Activated B cell treated with CpG ODN at 0.5 μM for 24 hours (primary cell): ENCODE data around the gene SCART1. TPM values are rescaled to one million over a fixed set of nuclear protein-coding genes. Genes with fewer than 3 reads are reported as not detected.

Source experiments
- ATAC-seq: fragments of 200-7000 bp; cut with Tn5 transposase; one replicate; pipeline ENCODE4 v1.10.0; 2021; ENCODE audit warnings: low read depth, mild to moderate bottlenecking, moderate library complexity
- CTCF ChIA-PET: fragments of 350-600 bp; sonication (Branson Sonifier 250); formaldehyde crosslinking; loops from one replicate; lab custom pipeline; 2021; ENCODE audit warnings: antibody characterized with exemption; lab: Charles Lee
- POLR2A ChIA-PET: fragments of 350-600 bp; sonication (Branson Sonifier 250); formaldehyde crosslinking; loops from one replicate; lab custom pipeline; 2021; ENCODE audit warnings: antibody characterized with exemption; lab: Charles Lee
- DNase-seq: peaks from one replicate; pipeline ENCODE4 v3.0.0; 2022
- H3K27ac Mint-ChIP-seq: one replicate; pipeline ENCODE4 v1.8.0; 2020; ENCODE audit warnings: mixed read lengths
- H3K27me3 Mint-ChIP-seq: one replicate; pipeline ENCODE4 v1.8.0; 2021; ENCODE audit warnings: mixed read lengths
- H3K36me3 Mint-ChIP-seq: one replicate; pipeline ENCODE4 v1.8.0; 2021; ENCODE audit warnings: low read depth, mixed read lengths
- H3K4me1 Mint-ChIP-seq: one replicate; pipeline ENCODE4 v1.8.0; 2021; ENCODE audit warnings: mixed read lengths
- H3K4me3 Mint-ChIP-seq: one replicate; pipeline ENCODE4 v1.8.0; 2020; ENCODE audit warnings: mild to moderate bottlenecking, mixed read lengths
- H3K9me3 Mint-ChIP-seq: one replicate; pipeline ENCODE4 v1.8.0; 2020; ENCODE audit warnings: mixed read lengths
- CTCF ChIP-seq: fragments of 200-600 bp; IDR thresholded peaks from one replicate; pipeline ENCODE4 v1.8.0; 2022; ENCODE audit warnings: antibody characterized with exemption, mild to moderate bottlenecking
- intact Hi-C: fragments of 100-400 bp; cut with micrococcal nuclease; formaldehyde crosslinking; loops from one replicate; pipeline ENCODE4 v1.15.1; 2024
- total RNA-seq: library from RNA; stranded (reverse); gene quantifications from 2 replicates; pipeline ENCODE4 v1.2.3, GENCODE V29; 2022

Gene SCART1
- total RNA-seq, 1 donor from 2014 or later, result 2.8 TPM

GRCh38 chr10:133458021-133458709 lies 4.4 kb downstream of the SCART1 start:
- TF ChIP-seq CTCF, result no peak
- intact Hi-C loops, result no loop called here

GRCh38 chr10:133458710-133459453 lies 5.1 kb downstream of the SCART1 start:
- Mint-ChIP-seq H3K27ac (no peak overlapping the region), H3K27me3 (no peaks in the 10 kb centered on the region), H3K9me3 (no peaks in the 10 kb centered on the region), H3K4me1 (no peaks in the 10 kb centered on the region), H3K4me3 (no peak overlapping the region), H3K36me3 (no peaks in the 10 kb centered on the region)
- intact Hi-C loops, result no loop called here
- ChIA-PET CTCF (no interaction called here), POLR2A (no interaction called here)
- DNase-seq (no peak), ATAC-seq (no peak)
- no peak for TF ChIP-seq CTCF

More at GRCh38 chr10:133458021-133458709, 4.4 kb downstream of the SCART1 start:
- no peak for DNase-seq
- CTCF ChIA-PET, result no interaction called here
- Mint-ChIP-seq H3K9me3 (no peaks in the 10 kb centered on the region), H3K36me3 (no peaks in the 10 kb centered on the region), H3K4me1 (no peaks in the 10 kb centered on the region), H3K27ac (no peak overlapping the region), H3K27me3 (no peaks in the 10 kb centered on the region), H3K4me3 (no peak overlapping the region)
- POLR2A ChIA-PET, result no interaction called here
- ATAC-seq, result no peak

DNA sequence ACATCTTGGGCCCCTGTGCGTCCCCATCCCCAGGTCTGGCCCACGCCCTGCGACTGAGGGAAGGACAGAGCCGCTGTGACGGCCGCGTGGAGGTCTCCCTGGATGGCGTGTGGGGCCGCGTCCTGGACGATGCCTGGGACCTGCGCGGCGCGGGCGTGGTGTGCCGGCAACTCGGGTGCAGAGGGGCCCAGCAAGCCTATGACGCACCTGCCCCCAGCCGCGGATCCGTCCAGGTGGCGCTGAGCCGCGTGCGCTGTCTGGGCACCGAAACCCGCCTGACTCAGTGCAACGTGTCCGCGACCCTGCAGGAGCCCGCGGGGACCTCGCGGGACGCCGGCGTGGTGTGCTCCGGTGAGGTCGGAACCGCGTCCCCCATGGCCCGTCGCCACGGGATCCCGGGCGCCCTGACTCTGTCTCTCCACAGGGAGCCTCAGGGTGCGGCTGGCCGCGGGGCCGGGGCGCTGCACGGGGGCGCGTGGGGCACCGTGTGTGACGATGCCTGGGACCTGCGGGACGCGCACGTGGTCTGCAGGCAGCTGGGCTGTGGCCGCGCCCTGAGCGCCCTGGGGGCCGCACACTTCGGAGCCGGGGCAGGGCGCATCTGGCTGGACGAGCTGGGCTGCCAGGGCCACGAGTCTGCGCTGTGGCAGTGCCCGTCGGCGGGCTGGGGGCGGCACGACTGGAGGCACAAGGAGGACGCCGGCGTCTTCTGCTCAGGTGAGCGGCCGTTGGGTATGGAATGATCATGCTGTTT lies 5.9 kb downstream of the SCART1 start:
- no peak overlapping the region for H3K4me3 Mint-ChIP-seq
- no peak for ATAC-seq
- intact Hi-C loops, result no loop called here
- H3K9me3 Mint-ChIP-seq, result no peaks in the 10 kb centered on the region
- no peaks in the 10 kb centered on the region for H3K36me3 Mint-ChIP-seq
- POLR2A ChIA-PET, result no interaction called here
- DNase-seq, result no peak
- H3K27ac Mint-ChIP-seq, result no peak overlapping the region
- no peak for TF ChIP-seq CTCF
- CTCF ChIA-PET, result no interaction called here
- H3K27me3 Mint-ChIP-seq, result no peaks in the 10 kb centered on the region
- no peaks in the 10 kb centered on the region for H3K4me1 Mint-ChIP-seq

GRCh38 chr10:133460208-133460769 lies 6.5 kb downstream of the SCART1 start:
- ATAC-seq, result no peak
- Mint-ChIP-seq H3K4me3 (no peak overlapping the region), H3K4me1 (no peaks in the 10 kb centered on the region), H3K9me3 (no peaks in the 10 kb centered on the region), H3K27me3 (no peaks in the 10 kb centered on the region), H3K36me3 (no peaks in the 10 kb centered on the region), H3K27ac (no peak overlapping the region)
- intact Hi-C loops, result no loop called here
- POLR2A ChIA-PET, result no interaction called here
- no peak for TF ChIP-seq CTCF
- CTCF ChIA-PET, result no interaction called here
- no peak for DNase-seq

DNA sequence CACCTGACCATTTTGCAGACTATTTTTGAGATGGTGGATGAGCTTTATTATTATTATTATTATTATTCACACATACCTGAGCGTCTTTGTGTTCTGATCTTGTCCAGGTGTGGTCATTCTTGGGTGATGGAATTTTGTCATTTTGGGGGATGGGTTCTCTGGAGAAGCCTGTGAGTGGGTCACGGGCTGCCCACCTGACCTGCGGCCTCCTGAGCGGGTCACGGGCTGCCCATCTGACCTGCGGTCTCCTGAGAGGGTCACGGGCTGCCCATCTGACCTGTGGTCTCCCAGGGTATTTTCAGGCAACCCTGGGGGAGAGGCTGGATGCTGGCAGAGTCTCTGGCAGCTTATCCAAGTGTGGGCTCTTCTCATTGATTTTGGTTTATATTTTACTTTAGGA lies 7.3 kb downstream of the SCART1 start:
- intact Hi-C loops, result no loop called here
- ChIA-PET POLR2A (no interaction called here), CTCF (no interaction called here)
- H3K36me3 Mint-ChIP-seq, result no peaks in the 10 kb centered on the region
- no peaks in the 10 kb centered on the region for H3K4me1 Mint-ChIP-seq
- H3K27me3 Mint-ChIP-seq, result no peaks in the 10 kb centered on the region
- no peaks in the 10 kb centered on the region for H3K9me3 Mint-ChIP-seq
- ATAC-seq (no peak), DNase-seq (no peak)
- TF ChIP-seq CTCF, result no peak
- no peak overlapping the region for H3K27ac Mint-ChIP-seq
- no peak overlapping the region for H3K4me3 Mint-ChIP-seq
